GM23248 (cell line): ENCODE data around the gene LUZP2.

Experiments used
- EZH2 ChIP-seq: fragments of 200-600 bp; sonication (generic); IDR thresholded peaks from 2 replicates; pipeline ENCODE4 v1.6.1; 2018; ENCODE audit warnings: antibody characterized with exemption, mild to moderate bottlenecking; ENCODE audit not compliant: insufficient read depth, poor library complexity, severe bottlenecking
- EZH2phosphoT487 ChIP-seq: fragments of 200-600 bp; sonication (generic); IDR thresholded peaks from 2 replicates; pipeline ENCODE4 v1.6.1; 2018; ENCODE audit warnings: antibody characterized with exemption, moderate library complexity, mild to moderate bottlenecking, low read depth; ENCODE audit not compliant: insufficient read depth

DNA sequence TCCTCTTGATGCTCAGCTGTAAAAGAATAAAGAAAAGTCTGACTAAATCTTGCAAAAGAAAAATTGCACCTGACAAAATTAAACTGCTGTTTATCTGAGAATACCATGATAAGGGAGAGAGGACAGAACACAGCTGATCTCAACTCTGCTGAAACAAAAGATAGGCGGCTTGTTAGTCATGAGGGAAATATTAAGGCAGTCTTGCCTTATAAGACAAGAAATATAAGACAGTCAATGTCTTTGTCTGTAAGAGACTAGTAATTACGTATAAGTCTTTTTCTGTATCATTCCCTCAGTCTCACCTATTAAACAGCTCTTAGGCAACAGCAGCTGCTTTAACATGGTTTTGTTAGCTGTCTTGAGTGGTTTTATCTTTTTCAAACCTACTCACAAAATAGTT lies 296.6 kb downstream of the LUZP2 start:
- TF ChIP-seq EZH2 = no peak
- TF ChIP-seq EZH2phosphoT487 = no peak
